Activated CD4-positive, alpha-beta T cell treated with anti-CD3 and anti-CD28 coated beads, Interleukin-2, amount 10 ng/mL, durations not matched to agents 7 days and 5 days (primary cell): ENCODE measurements around the gene DERL2. TPM values are rescaled to one million over a fixed set of nuclear protein-coding genes. Genes with fewer than 3 reads are reported as not detected.

Source experiments
- CTCF ChIA-PET: fragments of 350-600 bp; sonication (Branson Sonifier 250); formaldehyde crosslinking; loops from one replicate; lab custom pipeline; 2021; ENCODE audit warnings: antibody characterized with exemption; lab: Charles Lee
- POLR2A ChIA-PET: fragments of 350-600 bp; sonication (Branson Sonifier 250); formaldehyde crosslinking; loops from one replicate; lab custom pipeline; 2021; ENCODE audit warnings: antibody characterized with exemption; lab: Charles Lee
- DNase-seq: peaks from one replicate; pipeline ENCODE4 v3.0.0-alpha.2; 2020
- H3K27ac Mint-ChIP-seq: one replicate; pipeline ENCODE4 v1.8.0; 2021; ENCODE audit warnings: mild to moderate bottlenecking, moderate library complexity, mixed read lengths
- H3K27me3 Mint-ChIP-seq: one replicate; pipeline ENCODE4 v1.8.0; 2021; ENCODE audit warnings: mixed read lengths
- H3K36me3 Mint-ChIP-seq: one replicate; pipeline ENCODE4 v1.8.0; 2021; ENCODE audit warnings: low read depth, mixed read lengths
- H3K4me1 Mint-ChIP-seq: one replicate; pipeline ENCODE4 v1.8.0; 2021; ENCODE audit warnings: mixed read lengths
- H3K4me3 Mint-ChIP-seq: one replicate; pipeline ENCODE4 v1.8.0; 2021; ENCODE audit warnings: mild to moderate bottlenecking, moderate library complexity, mixed read lengths
- H3K9me3 Mint-ChIP-seq: one replicate; pipeline ENCODE4 v1.8.0; 2021; ENCODE audit warnings: mixed read lengths
- total RNA-seq, 2 experiments: library from RNA; stranded (reverse); gene quantifications; one replicate each; pipeline ENCODE4 v1.2.3, GENCODE V29; 2021

The DERL2 gene
- total RNA-seq, 2 experiments from 2014 or later: 70.3 to 85.1 TPM

- ChIA-PET POLR2A (no interaction called here), CTCF (interaction anchor here (0.6 to 1.9 kb wide), 4 partner anchors 8 to 379 kb away, joined by 3 to 13 read pairs (median 4); partner anchors contain the start of gene C1QBP)
- no peak overlapping the region for H3K4me3 Mint-ChIP-seq
- H3K36me3 Mint-ChIP-seq: peaks cover 60% of the 10 kb centered on the region
- no peak for DNase-seq
- H3K4me1 Mint-ChIP-seq: peaks cover 13% of the 10 kb centered on the region
- no peaks in the 10 kb centered on the region for H3K27me3 Mint-ChIP-seq
- no peak overlapping the region for H3K27ac Mint-ChIP-seq
- no peaks in the 10 kb centered on the region for H3K9me3 Mint-ChIP-seq
Measured at GRCh38 chr17:5430413-5430999, 55.5 kb downstream of the DERL2 start.

DNA sequence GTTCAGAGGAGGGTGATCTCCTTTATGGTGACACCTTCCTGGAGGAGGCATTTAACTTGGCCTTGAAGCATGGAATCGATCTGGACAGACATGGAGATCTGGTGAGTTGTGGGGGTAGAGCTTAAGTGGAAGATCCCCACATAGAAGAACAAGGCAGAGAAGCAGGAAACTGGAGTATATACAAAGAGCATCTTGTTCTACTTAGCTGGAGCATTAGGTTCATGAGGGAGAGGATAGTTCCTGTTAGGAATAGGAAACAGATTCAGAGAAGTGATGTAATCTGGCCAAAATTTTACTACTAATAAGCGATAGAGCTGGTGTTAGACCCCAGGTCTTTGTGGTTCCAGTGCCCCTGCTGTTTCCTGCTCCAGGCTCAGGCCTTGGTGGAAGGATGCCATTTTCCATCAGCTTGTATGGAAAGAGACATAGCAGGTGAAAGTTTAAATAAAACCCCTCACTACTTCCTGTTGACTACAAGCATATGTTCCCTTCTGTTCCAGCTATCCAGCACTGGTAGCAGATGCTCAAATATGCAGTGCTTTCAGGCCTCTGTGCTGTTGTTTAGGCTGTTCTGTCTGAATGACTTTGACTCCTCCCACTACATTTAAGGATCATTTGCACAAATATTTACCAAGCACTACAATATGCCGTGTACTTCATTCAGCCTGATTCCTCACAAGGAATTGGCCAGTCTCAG is 56.6 kb downstream of the DERL2 start:
- ChIA-PET POLR2A (no interaction called here), CTCF (interaction anchor here (0.6 to 1.9 kb wide), 3 partner anchors 10 to 356 kb away, joined by 3 to 13 read pairs (median 5); partner anchors contain the start of gene C1QBP)
- H3K27ac Mint-ChIP-seq: peak overlapping the region; percentile 26
- no peaks in the 10 kb centered on the region for H3K9me3 Mint-ChIP-seq
- no peaks in the 10 kb centered on the region for H3K27me3 Mint-ChIP-seq
- peaks cover 9% of the 10 kb centered on the region for H3K4me1 Mint-ChIP-seq
- no peak overlapping the region for H3K4me3 Mint-ChIP-seq
- no peak for DNase-seq
- H3K36me3 Mint-ChIP-seq: peaks cover 64% of the 10 kb centered on the region

DNA sequence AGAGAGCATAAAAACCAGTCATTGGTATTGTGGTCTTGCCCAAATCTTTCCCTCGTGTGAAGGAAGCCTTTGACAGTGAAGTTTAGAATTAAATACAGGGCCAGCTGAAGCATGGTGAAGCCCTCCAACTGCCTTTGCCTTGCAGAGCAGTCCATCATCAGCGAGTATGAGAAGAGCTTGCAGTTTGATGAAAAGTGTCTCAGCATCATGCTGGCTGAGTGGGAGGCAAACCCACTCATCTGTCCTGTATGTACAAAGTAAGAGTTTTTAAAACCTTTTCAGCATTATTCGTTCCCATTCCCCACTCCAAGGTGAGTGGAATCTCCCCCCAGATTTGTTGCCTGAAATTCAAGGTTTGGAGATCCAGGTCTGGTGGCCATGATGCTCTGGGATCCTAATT is 60.2 kb downstream of the DERL2 start:
- CTCF ChIA-PET: interaction anchor here (0.9 to 3.7 kb wide), 2 partner anchors 14 to 428 kb away, joined by 3 to 17 read pairs; partner anchors contain the start of genes C1QBP, INCA1 and KIF1C
- POLR2A ChIA-PET: no interaction called here
- Mint-ChIP-seq H3K27me3 (no peaks in the 10 kb centered on the region), H3K4me1 (peaks cover 29% of the 10 kb centered on the region), H3K36me3 (peaks cover 56% of the 10 kb centered on the region), H3K9me3 (no peaks in the 10 kb centered on the region), H3K27ac (no peak overlapping the region), H3K4me3 (no peak overlapping the region)
- no peak for DNase-seq

DNA sequence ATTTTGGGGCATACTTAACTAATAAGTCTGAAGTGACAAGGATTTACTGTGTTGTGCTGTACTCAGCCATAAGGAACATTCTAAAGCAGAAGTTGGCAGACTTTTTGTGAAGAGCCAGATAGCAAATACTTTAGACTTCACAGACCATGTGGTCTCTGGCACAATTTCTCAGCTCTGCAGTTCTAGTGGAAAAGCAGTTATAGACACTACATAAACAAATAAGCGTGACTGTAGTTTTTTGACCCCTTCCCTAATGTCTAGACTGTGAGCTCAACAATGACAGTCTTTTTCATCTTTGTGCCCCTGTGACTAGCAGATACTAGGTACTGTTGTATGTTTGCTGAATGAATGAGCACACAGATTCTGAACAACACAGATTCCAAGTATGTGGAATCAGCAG is 61.1 kb downstream of the DERL2 start:
- peaks cover 52% of the 10 kb centered on the region for H3K36me3 Mint-ChIP-seq

DNA sequence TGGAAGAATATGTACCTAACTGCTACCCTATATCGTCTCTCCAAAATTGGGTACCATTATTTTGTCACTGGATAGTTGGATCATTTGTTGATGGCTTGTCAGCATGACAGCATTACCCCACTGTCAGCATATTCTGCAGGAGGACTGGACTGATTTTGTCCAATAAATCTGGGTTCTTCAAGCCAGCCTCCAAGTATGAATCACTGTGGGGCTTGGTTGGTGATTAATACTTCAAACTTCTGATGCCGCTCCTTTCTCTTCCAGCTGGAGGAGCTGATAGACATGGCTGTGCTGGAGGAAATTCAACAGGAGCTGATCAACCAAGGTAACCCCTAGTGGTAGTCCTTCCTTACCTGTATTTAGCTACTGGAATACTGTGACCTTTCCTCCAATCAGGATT is 63.5 kb downstream of the DERL2 start:
- CTCF ChIA-PET: interaction anchor here (0.8 to 2.3 kb wide), 2 partner anchors 8 to 16 kb away, joined by 3 to 11 read pairs; partner anchors contain the start of gene C1QBP
- H3K4me1 Mint-ChIP-seq: peaks cover 40% of the 10 kb centered on the region

More for the DNA sequence above, 61.1 kb downstream of the DERL2 start:
- ChIA-PET POLR2A (no interaction called here), CTCF (interaction anchor here (0.7 to 3.7 kb wide), 3 partner anchors 8 to 127 kb away, joined by 3 to 17 read pairs (median 4); partner anchors contain the start of gene C1QBP)
- H3K27me3 Mint-ChIP-seq: no peaks in the 10 kb centered on the region
- H3K9me3 Mint-ChIP-seq: no peaks in the 10 kb centered on the region
- DNase-seq: no peak
- no peak overlapping the region for H3K4me3 Mint-ChIP-seq
- no peak overlapping the region for H3K27ac Mint-ChIP-seq
- peaks cover 34% of the 10 kb centered on the region for H3K4me1 Mint-ChIP-seq

More for the DNA sequence above, 63.5 kb downstream of the DERL2 start:
- no peak for DNase-seq
- POLR2A ChIA-PET: no interaction called here
- Mint-ChIP-seq H3K36me3 (peaks cover 46% of the 10 kb centered on the region), H3K9me3 (no peaks in the 10 kb centered on the region), H3K27ac (peak overlapping the region; percentile 46), H3K27me3 (no peaks in the 10 kb centered on the region), H3K4me3 (no peak overlapping the region)

Other genes with a start within 250 kb of the DERL2 start
- 10 to 100 TPM; 37.6 to 40.4 TPM for gene RABEP1, start 203.9 kb downstream of the DERL2 start, total RNA-seq
- 100 to 1,000 TPM in 1 of 2 experiments, 10 to 100 TPM in 1; 83.4 to 109 TPM for gene NUP88, start 66.5 kb downstream of the DERL2 start, total RNA-seq
- 10 to 100 TPM; 43.1 to 52.0 TPM for gene RPAIN, start 66.0 kb downstream of the DERL2 start, total RNA-seq
- 100 to 1,000 TPM; 156 to 157 TPM for gene C1QBP, start 47.0 kb downstream of the DERL2 start, total RNA-seq
- 10 to 100 TPM; 14.3 to 18.5 TPM for gene DHX33, start 17.2 kb downstream of the DERL2 start, total RNA-seq
- 10 to 100 TPM; 33.1 to 39.8 TPM for gene MIS12, start 388 bp upstream of the DERL2 start, total RNA-seq
- gene NLRP1, start 98.3 kb upstream of the DERL2 start, total RNA-seq: 10 to 100 TPM; 81.3 to 82.5 TPM